ENCODE results near the gene CCDC152.

Gene CCDC152

GRCh38 chr5:42784132-42784531, 27.5 kb downstream of the CCDC152 start:
- DNase-seq = no peak

GRCh38 chr5:42785756-42786155, 29.1 kb downstream of the CCDC152 start:
- no peak for DNase-seq

GRCh38 chr5:42787073-42787472, 30.5 kb downstream of the CCDC152 start:
- no peak for DNase-seq

- DNase-seq = no peak
Measured at GRCh38 chr5:42787845-42788244, 31.2 kb downstream of the CCDC152 start.

GRCh38 chr5:42791151-42791550, 34.5 kb downstream of the CCDC152 start:
- DNase-seq = no peak

- no peak for DNase-seq
Measured at GRCh38 chr5:42798284-42799240, 41.9 kb downstream of the CCDC152 start.

- no peak for DNase-seq
Measured at GRCh38 chr5:42799241-42799608, 42.6 kb downstream of the CCDC152 start.

- no peak for DNase-seq
Measured at GRCh38 chr5:42799668-42800114, 43.1 kb downstream of the CCDC152 start.

GRCh38 chr5:42800748-42801330, 44.2 kb downstream of the CCDC152 start:
- DNase-seq = no peak

- DNase-seq = no peak
Measured at GRCh38 chr5:42801516-42802166, 45.0 kb downstream of the CCDC152 start.

GRCh38 chr5:42804717-42805339, 48.2 kb downstream of the CCDC152 start:
- no peak for DNase-seq

- DNase-seq = no peak
Measured at GRCh38 chr5:42806004-42806700, 49.5 kb downstream of the CCDC152 start.

- DNase-seq = no peak
Measured at GRCh38 chr5:42806701-42807262, 50.2 kb downstream of the CCDC152 start.

GRCh38 chr5:42807722-42808447, 51.3 kb downstream of the CCDC152 start:
- no peak for DNase-seq

- no peak for DNase-seq
Measured at GRCh38 chr5:42808888-42809611, 52.4 kb downstream of the CCDC152 start.

GRCh38 chr5:42810834-42811590, 54.4 kb downstream of the CCDC152 start:
- no peak for DNase-seq

- DNase-seq = no peak
Measured at GRCh38 chr5:42811591-42812446, 55.2 kb downstream of the CCDC152 start, which contains the start of gene SELENOP. TSS of gene SELENOP (minus strand) at chr5:42811892. CDS start at chr5:42808353, 3,539 bp downstream.

GRCh38 chr5:42812620-42813019, 56.0 kb downstream of the CCDC152 start:
- no peak for DNase-seq

- no peak for DNase-seq
Measured at GRCh38 chr5:42813533-42813932, 56.9 kb downstream of the CCDC152 start.

All from SHP77 treated with DMSO at 0.1 percent for 48 hours (cell line).